Gastrocnemius medialis (tissue), 4 donors: Measurements from ENCODE around the gene EPHA5.

Experiments used
- POLR2A ChIP-seq, 2 donors: fragments of 450-650 bp; IDR thresholded peaks; one replicate each; pipeline ENCODE4 v1.6.1; 2017; ENCODE audit warnings: antibody characterized with exemption in 2 of 2, mild to moderate bottlenecking in 2 of 2, moderate library complexity in 2 of 2
- TF ChIP-seq, protein P1 (sequence below), 5 experiments: fragments of 450-650 bp in 3 of 5; fragments of 200-600 bp in 2 of 5; sonication (generic) in 2 of 5; IDR thresholded peaks in 4 of 5; conservative IDR thresholded peaks in 1 of 5; 1 replicate in 4 of 5; 2 replicates in 1 of 5; pipeline ENCODE4 v1.5.1; 2016 to 2019; ENCODE audit warnings: antibody characterized with exemption in 5 of 5, mild to moderate bottlenecking in 3 of 5, moderate library complexity in 3 of 5

DNA sequence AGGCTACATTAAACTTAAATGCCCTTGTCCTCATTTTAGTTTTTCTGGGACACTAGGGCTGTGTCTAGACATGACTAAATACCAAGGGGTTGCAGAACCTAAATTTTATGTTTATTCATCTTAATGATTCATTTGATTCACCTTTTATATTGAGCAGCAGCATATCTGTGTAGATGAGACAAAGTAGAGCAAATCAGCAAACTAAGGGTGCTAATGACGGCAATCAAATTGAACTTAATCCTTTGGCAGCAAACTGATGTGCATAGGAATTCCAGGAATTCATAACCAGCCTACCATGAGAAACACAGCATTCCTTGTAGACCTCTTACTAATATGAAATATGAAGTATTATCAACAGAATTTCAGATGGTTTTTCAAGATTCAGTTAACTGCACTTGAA lies 25.1 kb downstream of the EPHA5 start:
- TF ChIP-seq, protein P1, sequence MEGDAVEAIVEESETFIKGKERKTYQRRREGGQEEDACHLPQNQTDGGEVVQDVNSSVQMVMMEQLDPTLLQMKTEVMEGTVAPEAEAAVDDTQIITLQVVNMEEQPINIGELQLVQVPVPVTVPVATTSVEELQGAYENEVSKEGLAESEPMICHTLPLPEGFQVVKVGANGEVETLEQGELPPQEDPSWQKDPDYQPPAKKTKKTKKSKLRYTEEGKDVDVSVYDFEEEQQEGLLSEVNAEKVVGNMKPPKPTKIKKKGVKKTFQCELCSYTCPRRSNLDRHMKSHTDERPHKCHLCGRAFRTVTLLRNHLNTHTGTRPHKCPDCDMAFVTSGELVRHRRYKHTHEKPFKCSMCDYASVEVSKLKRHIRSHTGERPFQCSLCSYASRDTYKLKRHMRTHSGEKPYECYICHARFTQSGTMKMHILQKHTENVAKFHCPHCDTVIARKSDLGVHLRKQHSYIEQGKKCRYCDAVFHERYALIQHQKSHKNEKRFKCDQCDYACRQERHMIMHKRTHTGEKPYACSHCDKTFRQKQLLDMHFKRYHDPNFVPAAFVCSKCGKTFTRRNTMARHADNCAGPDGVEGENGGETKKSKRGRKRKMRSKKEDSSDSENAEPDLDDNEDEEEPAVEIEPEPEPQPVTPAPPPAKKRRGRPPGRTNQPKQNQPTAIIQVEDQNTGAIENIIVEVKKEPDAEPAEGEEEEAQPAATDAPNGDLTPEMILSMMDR (IDR thresholded peaks at IDR 0.05 in 4 of 5, conservative IDR thresholded peaks at IDR 0.05 in 1 of 5): no peak
- TF ChIP-seq POLR2A (IDR thresholded peaks at IDR 0.05): no peak
